Measurements from ENCODE around the gene WWOX.

WWOX gene

DNA sequence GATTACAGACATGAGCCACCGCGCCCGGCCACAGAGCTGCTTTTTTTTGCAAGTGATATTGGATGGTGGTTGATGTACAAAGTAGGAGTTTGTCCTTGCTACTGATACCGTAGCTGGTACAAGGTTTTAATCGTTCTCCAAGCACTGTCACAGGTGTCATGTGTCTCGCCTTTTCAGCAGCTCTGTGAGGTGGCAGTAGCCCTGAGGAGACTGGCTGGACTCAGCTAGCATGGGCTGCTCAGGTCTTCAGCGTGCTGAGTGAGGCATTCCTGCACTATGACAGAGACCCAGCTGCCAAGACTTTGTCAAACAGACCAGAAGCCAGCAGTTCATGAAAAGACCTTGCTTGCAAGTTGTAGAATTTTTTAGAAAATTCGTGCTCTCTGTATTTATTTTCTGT lies 7.2 kb downstream of the WWOX start:
- no peak for DNase-seq

DNA sequence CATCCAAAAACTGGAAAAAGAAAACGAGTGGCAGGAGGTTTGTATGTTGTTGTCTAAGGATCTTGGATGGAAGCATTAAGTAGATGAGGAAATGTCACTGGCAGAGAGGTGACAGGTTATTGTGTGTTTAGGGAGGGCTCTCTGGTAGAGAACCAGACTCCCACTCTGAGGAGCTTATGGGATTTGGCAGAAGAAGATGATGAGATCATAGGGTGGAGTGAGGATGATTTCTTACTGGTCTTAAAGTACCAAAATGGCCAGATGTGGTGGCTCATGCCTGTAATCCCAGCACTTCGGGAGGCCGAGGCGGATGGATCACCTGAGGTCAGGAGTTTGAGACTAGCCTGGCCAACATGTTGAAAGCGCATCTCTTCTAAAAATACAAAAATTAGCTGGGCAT lies 9.0 kb downstream of the WWOX start:
- DNase-seq = no peak

DNA sequence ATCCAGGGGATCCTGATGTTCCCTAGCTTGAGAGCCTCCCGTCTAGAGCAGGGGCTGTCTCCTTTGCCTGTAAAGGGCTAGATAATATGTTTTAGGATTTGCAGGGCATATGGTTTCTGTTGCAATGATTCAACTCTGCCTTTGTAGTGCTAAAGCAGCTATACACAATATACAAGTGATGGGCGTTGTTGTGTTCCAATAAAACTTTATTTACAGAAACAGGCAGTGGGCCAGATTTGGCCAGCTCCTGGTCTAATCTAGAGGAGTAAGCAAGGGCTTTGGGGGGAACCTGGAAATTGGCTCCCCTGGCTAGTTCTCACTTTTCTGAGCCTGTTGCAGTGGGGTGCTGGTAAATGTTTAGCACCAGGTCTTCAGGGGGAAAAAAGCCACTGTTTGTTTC lies 13.8 kb downstream of the WWOX start:
- DNase-seq = no peak

DNA sequence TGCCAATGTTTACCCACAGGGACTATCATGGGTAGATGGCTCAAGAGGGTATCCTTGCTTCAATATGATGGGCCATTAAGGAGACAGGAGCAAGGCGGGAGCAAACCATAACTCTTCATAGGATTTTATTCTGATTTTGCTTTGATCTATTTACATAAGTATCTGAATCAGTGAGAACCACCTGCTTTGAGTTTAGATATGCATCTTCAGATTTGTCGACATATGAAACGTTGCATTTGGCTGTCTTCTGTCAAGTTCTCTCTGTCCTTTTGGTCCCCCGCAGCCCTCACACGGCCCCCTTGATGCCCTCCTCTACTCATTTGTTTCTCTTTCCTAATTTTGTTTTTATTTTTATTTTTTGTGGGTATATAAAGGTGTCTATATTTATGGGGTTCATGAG lies 16.2 kb downstream of the WWOX start:
- DNase-seq = no peak

DNA sequence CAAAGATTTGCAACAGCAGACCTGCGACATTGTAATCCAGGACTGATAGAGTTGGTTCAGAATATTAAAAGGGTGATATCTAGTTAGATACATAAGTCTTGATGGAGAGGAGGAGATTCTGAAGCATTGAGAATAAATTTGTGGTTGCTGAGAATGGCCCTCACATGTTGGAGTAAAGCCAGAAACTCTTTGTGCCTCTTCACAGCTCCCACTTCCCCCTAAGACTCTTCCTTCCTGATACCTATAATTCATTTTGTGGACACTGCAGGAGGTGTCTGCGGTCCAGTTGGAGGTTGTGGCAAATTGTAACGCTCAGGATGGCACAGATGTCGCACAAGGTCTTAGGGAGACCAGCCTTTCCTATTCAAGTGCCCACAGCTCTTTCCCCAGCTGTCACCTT lies 17.5 kb downstream of the WWOX start:
- no peak for DNase-seq

DNA sequence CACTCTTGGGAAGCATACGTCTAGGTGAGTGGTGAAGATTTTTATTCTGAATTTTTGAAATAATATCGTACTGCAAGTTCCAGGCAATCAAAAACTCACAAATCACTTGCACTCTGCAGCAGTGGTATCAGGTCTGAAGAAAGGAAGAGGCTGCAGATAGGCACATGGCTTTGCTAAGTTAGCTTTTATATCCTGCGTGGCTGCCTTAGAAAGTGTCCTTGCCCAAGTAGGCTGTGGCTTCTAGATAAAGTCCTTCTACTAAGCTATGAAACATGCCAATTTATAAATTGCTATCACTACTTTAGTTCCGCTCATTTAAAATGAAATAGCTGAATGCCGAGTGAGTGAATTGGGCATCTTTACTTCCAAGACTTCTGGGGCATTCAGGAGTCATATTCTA lies 17.9 kb downstream of the WWOX start:
- DNase-seq = no peak

DNA sequence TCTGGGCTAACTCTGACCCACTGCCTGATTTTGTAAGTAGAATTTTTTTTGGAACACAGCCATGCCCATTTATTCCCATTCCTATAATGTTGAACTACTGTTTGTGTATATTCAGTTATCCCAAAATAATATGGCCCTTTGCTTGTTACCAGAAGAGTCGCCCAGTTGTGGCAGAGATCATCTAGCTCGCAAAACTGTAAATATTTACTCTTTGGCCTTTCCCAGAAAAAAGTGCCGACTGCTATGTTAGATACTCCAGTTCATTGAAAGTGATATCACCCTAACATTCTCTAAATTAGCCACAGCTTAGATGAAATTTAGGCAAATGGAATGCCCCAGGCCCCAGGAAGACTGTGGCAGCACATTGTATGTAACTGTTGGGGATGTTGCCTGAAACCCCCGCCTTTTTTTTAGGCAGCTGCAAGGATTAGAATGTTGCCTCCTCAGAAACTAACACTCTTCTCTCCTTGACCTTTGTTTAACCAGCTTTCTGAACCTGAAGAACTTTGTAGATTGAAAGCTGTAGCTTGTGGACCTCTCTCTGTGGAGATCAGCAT lies 19.1 kb downstream of the WWOX start:
- no peak for DNase-seq

DNA sequence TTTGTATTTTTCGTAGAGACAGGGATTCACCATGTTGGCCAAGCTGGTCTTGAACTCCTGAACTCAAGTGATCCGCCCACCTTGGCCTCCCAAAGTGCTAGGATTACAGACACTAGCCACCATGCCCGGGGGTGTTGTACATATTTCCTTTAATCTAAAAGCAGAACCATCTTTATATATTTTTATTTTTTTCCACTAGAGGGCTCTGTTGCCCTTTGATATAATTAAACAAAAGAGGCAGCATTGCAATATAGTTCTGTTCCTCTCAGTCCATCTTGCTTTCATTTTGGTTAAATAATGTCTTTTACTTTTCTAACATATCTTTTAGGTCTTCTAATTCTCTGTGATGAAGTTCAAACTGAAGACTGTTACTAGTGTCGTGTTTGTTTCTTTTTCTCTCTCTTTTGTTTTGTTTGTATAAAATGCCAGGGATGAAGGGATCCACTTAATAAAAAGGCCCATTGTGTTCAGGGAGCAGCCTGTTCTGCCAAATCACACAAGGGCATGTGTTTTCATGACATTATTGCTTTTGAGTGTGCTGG lies 23.4 kb downstream of the WWOX start:
- peak in 1 of 2 donors; percentile 57 for DNase-seq

DNA sequence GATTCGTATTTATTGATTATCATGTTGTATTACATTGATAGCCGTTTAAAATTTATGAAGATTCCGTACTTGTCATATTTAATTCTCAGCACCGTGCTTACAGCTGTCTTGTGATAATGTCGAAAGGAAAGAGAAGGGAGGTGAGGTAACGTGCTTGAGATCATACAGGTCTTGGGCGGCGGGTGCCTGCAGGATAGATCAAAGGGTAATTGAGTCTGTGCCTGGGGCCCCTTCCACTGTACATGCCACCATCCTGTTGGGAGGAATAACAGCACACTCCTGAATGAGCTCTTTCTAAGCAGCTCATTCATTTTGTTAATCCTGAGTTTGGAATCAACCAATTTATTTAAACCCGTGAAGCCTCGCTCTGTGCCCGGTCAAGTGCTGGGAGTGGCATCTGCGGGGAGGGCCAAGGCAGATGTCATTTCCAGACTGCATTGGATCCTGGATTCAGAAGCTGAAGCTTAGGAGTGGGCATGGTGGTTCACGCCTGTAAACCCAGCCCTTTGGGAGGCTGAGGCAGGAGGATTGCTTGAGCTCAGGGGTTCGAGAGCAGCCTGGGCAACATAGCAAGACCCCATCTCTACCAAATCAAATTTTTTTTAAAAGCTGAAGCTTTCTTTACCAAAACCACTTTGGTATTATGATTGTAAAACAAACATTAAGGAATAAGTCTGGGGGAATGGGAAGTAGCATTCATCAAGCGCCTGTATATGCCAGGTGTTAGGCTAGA lies 25.8 kb downstream of the WWOX start:
- DNase-seq = no peak

DNA sequence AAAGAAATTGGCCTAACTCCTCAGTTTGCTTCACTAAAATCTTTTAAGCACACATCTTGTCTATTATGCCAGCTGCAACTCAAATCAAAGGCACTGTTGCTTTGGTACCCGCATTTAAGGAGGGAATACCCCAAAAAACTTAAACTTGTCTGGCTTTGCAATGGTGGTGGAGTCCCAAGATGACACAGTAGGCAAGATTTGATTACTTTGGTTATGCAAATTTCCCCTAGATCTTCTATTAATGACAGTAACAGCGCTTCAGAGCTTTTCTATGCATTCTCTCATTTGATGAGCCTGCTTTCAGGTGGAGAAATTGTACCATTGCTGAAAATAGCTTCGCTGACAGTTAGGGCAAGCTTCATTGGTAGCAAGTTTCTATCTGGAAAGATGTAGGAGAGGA lies 27.2 kb downstream of the WWOX start:
- DNase-seq = no peak

DNA sequence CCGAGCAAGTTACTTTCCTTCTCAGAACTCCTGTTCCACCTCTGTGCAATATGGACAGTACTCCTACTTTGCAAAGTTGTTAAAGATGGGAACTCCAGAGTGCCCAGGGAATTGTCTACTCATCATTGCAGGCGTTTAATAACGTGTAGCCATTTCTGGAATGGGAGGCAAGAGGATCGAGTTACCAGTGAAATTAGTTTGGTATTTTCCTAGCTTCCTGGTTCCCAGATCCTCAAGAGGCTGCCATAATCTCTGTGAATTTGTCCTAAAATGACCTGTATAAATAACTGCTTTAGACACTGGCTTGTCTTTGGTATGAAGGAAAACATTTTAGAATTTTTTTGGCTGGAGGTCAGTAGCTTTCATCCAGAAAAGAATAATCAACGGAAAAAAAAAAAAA lies 27.7 kb downstream of the WWOX start:
- no peak for DNase-seq

DNA sequence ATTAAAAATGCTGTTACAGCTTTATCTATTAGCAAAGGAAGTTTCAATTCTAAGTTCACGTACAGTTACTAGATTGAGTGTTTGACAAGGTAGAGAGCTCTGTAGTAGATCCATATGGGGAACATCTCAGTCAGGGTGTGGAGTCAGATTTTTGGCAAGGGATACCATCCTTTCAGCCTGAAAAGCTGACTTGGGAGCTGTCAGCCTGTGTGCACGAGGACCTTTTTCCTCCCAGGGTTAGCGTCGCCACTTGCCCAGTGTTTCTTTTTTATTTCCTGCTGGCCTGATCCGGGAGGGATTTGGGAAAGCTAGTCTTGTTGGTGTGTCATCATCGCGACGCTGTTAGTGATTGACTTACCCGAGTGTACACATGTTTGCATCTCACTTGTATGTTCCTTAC lies 29.5 kb downstream of the WWOX start:
- DNase-seq = no peak

DNA sequence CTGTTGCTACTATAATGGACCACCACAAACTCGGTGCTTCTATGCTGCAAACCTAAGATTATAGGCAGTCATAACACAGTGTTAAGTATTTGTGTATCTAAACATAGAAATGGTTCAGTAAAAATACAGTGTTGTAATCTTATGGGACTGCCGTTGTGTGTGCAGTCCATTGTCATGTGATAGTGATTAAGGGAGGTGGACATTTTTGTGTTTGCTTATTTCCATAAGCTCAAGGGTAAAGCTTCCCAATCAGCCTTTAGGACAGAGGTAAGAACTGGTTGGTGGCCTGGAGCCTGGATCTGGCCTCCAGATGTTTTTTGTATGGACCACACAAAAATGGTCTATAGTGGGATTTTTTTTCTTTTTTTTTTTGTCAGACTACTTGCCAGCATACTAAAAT lies 29.9 kb downstream of the WWOX start:
- no peak for DNase-seq

DNA sequence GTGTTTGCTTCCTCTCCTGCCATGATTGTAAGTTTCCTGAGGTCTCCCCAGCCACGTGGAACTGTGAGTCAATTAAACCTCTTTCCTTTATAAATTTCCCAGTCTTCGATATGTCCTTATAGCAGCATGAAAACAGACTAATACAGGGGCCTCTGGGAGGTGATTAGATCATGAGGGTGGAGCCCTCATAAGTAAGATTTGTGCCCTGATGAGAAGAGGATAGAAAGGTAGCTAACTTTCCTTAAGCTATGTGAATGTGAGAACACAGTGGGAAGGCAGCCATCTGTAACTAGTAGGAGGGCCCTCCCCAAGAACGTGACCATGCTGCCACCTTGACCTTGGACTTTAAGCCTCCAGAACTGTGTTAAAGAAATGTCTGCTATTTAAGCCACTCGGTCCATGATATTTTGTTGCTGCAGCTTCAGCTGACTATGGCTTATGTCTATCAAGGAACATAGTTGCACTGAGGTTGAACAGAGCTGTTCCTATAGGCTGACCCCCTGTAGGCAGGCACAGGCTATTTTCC lies 30.7 kb downstream of the WWOX start:
- no peak for DNase-seq

DNA sequence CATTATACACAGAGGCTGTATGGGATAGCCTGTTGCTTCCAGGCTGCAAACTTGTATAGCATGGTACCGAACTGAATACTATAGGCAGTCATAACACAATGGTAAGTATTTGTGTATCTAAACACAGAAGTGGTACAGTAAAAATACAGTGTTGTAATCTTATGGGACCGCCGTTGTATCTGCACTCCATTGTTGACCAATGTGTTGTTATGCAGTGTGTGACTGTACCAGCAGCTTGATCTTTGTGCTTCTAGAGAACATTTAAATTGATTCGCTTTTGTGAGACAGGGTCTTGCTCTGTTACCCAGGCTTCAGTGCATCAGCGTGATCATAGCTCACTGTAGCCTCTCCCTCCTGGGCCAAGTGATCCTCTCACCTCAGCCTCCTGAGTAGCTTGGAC lies 31.5 kb downstream of the WWOX start:
- DNase-seq = no peak

DNA sequence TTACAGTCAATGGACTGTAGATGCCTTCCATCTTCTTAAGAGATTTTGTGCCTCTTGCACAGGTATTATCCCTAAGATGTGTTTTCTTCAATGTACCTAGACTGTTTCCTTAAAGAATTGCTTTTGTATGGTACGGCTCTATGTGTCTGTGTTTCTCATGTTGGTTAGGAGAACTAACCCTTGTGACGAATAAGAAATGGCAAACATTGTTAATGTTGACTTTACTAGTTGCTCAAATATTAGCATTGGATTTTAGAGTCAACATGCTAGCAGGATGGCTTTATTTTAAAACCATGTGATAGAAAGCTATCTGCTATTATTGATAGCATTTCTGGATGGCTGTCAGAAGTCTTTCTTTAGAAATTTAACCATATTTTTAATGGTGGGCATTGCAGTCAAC lies 34.5 kb downstream of the WWOX start:
- DNase-seq = no peak

DNA sequence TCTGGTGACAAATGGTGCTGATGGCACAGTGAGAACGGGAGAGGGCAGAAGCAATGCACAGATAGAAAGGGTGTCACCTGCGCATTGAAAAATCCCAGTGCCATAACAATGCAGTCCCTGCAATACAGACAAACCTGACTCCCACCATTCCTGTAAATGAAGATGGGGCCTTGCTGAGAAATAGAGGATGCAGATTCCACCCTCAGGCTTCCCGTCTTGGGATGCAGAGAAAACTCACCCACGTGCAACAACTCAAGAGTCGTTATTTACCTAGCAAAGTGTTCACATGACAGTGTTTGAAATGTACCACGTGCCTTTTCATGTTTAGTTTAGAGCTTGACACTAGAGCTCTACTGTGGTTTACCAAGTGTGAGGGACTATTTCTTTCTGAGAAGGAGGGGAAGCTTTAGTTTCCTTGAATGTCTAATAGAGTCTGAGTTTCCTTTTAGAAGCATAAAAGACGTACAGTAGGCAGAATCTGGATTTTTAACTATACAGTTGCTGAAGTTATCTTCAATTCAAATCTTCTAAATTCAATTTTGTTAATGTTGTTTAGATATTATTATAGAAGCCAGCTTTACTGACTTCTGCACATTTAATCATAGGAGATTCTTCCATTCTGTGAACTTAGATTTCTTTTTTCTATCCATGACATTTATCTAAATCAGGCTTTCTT lies 35.6 kb downstream of the WWOX start:
- no peak for DNase-seq

DNA sequence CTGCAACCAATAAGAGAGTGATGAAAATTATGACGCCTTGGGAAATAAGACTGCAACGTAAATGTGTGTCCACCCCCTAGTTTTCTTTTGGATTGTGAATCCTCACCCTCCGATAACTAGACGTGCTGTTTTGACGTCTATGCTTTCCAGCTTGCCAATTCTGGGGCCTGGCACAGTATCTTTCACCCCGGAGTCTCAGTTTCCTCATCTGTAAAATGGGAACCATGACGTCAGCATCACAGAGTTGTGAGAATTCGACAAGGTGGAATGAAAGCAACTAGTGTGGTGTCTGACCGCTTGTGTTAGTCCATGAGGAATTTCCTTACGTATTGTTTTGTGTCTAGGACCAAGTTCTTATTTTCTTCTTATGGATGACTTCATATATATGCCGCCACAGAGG lies 37.7 kb downstream of the WWOX start:
- DNase-seq = no peak

DNA sequence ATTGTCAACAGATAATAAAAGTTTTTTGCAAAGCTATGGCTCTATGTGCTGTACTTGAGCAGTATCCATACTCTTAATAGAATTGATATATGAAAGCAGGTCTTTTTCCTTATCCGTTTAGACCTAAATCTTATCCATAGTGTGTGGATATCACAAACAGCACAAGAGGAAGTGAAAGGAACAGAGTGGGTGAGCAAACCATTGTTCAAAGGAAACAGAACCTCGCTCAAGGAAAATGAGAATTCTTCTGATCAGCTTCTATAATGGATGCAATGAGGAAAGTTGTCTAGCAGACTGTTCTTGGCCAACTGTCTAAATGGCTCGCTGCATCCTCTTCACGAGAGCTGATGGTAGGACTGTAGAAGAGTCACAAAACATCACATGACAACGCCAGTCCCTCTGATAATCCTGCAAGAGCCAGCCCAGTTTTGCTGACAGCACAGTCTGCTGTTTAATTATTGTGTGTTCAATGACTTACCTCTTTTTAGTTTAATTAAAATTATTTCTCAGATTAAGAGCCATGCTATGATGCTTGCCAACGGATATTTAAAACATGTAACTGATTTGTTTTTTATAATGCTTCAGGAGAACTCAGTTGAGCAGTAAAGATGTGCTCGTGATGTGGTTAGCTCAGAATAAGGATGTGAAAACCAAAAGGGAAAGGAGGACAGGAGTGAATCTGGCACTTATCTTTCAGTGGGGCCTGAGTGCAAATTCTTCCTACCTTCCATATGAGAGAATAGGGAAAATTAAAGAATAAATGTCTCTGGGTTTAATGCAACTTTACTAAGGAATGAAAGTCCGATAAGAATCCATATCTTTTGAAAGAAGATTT lies 38.5 kb downstream of the WWOX start:
- no peak for DNase-seq

DNA sequence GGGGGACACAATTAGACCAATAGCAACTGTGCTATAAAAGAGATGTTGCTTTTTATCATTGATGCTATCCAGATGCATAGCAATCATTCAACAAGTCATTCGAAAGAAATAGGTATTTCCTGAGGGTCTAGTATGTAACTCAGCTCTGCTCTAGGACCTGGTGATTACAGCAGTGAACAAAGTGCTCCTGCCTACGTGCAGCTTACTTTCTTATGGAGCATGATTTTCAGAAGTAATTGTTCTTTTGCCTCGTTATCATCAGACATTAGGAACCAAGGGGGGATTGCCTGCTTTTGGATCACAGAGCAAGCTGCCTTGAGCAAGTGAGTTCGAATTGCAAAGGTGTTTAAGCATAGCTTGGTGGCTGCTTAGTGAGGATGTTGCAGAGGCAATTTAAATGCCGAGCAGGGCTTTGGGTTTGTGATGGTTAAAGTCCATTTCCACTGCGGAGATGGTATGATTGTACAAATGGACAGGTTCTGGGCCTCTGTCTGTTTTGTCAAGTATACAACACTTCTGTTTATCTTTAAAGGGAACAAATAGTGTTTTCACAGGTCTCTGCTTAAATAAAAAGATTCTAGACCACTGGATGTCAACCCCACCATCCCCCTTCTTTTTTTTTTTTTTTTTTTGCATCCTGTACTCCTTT lies 41.5 kb downstream of the WWOX start:
- no peak for DNase-seq

DNA sequence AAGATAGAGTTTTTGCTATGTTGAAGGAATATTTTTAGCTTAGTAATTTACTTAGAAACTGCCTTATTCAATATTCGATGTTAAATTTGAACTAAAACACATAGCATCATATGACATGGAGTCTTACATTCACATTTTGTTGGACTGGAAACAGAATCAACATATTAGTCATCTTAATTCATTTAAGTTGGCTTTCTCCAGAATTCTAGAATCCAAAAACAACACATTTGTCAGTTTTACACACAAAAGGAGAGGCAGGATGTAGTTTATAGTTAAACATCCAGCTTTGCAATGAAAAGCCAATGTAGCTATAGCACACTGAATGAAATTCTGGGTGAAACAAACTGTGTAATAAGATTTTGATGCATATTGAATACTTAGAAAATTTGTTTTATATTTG lies 43.3 kb downstream of the WWOX start:
- DNase-seq = no peak

DNA sequence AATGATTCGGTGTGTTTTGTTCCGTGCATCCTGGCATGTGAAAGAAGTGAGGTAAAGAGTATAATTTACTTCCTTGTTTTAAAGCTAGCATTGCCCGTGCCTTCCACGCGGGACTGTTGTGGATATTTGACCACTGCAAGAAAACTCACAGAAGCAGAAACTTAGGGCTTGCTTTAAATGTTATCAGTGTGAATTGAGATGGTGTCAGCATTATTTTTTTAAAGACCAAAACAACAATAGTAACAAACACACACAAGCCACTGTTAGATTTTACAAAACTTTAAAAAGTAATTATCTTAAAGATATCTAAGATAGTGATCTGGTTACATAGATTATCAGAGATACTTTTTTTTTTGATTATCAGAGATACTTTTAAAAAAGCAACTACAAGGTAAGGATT lies 47.4 kb downstream of the WWOX start:
- no peak for DNase-seq

Data from bone marrow (tissue), 2 donors.